Measurements from ENCODE around the gene AMIGO3.
"Not testable (repeated sequence)": the region's sequence is repeated elsewhere in the genome, so short reads cannot be mapped to it uniquely, and the experiment has no call there.

AMIGO3 gene

GRCh38 chr3:49689046-49689907 is 30.2 kb downstream of the AMIGO3 start, which contains the start of the genes MST1 and RNF123:
TSS of gene MST1 (minus strand) at chr3:49689474. CDS start at chr3:49688691, 783 bp downstream.
TSS of gene RNF123 (plus strand) at chr3:49689557. CDS start at chr3:49691166, 1,609 bp downstream.
- DNase-seq (ENCODE audit: low spot score), result peak; percentile 69
- POLR2A ChIA-PET (ENCODE audit: low non-redundant PET), result no interaction called here
- CTCF ChIA-PET, result interaction anchor here (0.6 kb wide), 1 partner anchor 1490 kb away, joined by 4 read pairs; no protein-coding TSS in a partner anchor
- no peak for TF ChIP-seq CTCF (conservative IDR thresholded peaks at IDR 0.05; ENCODE audit: low read depth)
- peak within 1 kb of the TSS; percentile 69 for H3K27ac ChIP-seq

GRCh38 chr3:49688338-49689045 is 31.0 kb downstream of the AMIGO3 start:
- H3K27ac ChIP-seq, result peak overlapping the region; percentile 69
- POLR2A ChIA-PET (ENCODE audit: low non-redundant PET), result not testable (repeated sequence)

GRCh38 chr3:49687424-49687795 is 32.1 kb downstream of the AMIGO3 start:
- H3K27ac ChIP-seq; POLR2A ChIA-PET (ENCODE audit: low non-redundant PET); DNase-seq (ENCODE audit: low spot score); CTCF ChIA-PET: not testable (repeated sequence)

More at GRCh38 chr3:49688338-49689045, 31.0 kb downstream of the AMIGO3 start:
- DNase-seq (ENCODE audit: low spot score), result not testable (repeated sequence)
- CTCF ChIA-PET, result interaction anchor here (0.6 to 0.8 kb wide), 2 partner anchors 12 to 1489 kb away, joined by 4 read pairs; no protein-coding TSS in a partner anchor

GRCh38 chr3:49686769-49687423 is 32.6 kb downstream of the AMIGO3 start:
- CTCF ChIA-PET, result interaction anchor here (0.7 kb wide), 1 partner anchor 30 kb away, joined by 3 read pairs; no protein-coding TSS in a partner anchor
- POLR2A ChIA-PET (ENCODE audit: low non-redundant PET); DNase-seq (ENCODE audit: low spot score): not testable (repeated sequence)
- peak overlapping the region; percentile 31; the same call in 1 of the 2 replicates for H3K27ac ChIP-seq

GRCh38 chr3:49686346-49686745 is 33.1 kb downstream of the AMIGO3 start:
- peak overlapping the region; percentile 31; the same call in 1 of the 2 replicates for H3K27ac ChIP-seq
- DNase-seq (ENCODE audit: low spot score); POLR2A ChIA-PET (ENCODE audit: low non-redundant PET): not testable (repeated sequence)
- CTCF ChIA-PET, result interaction anchor here (0.7 kb wide), 1 partner anchor 30 kb away, joined by 3 read pairs; no protein-coding TSS in a partner anchor

- DNase-seq (ENCODE audit: low spot score); CTCF ChIA-PET; H3K27ac ChIP-seq; POLR2A ChIA-PET (ENCODE audit: low non-redundant PET): not testable (repeated sequence)
Observed at GRCh38 chr3:49685846-49686245, 33.6 kb downstream of the AMIGO3 start.

GRCh38 chr3:49685103-49685502 is 34.4 kb downstream of the AMIGO3 start:
- DNase-seq (ENCODE audit: low spot score); H3K27ac ChIP-seq; POLR2A ChIA-PET (ENCODE audit: low non-redundant PET); CTCF ChIA-PET: not testable (repeated sequence)

- CTCF ChIA-PET, result interaction anchor here (0.6 kb wide), 1 partner anchor 355 kb away, joined by 3 read pairs; no protein-coding TSS in a partner anchor
- POLR2A ChIA-PET (ENCODE audit: low non-redundant PET); DNase-seq (ENCODE audit: low spot score): not testable (repeated sequence)
Observed at GRCh38 chr3:49684453-49684852, 35.0 kb downstream of the AMIGO3 start.

GRCh38 chr3:49683162-49683561 is 36.3 kb downstream of the AMIGO3 start:
- CTCF ChIA-PET, result no interaction called here

More at GRCh38 chr3:49684453-49684852, 35.0 kb downstream of the AMIGO3 start:
- peak overlapping the region; percentile 21 for H3K27ac ChIP-seq

More at GRCh38 chr3:49683162-49683561, 36.3 kb downstream of the AMIGO3 start:
- peak overlapping the region; percentile 38 for H3K27ac ChIP-seq
- POLR2A ChIA-PET (ENCODE audit: low non-redundant PET), result no interaction called here
- no peak for TF ChIP-seq CTCF (conservative IDR thresholded peaks at IDR 0.05; ENCODE audit: low read depth)
- DNase-seq (ENCODE audit: low spot score), result no peak

Measured in RWPE1 (cell line).